ENCODE measurements around the gene PAX5. TPM values are rescaled to one million over a fixed set of nuclear protein-coding genes. Genes with fewer than 3 reads are reported as not detected.

Gene PAX5
- polyA plus RNA-seq, 1 of the 3 experiments (the other 2 are of a cell fraction): 0.05 TPM

GRCh38 chr9:36993933-36994764, 39.9 kb downstream of the PAX5 start:
- Histone ChIP-seq H3K27ac (ENCODE audit: low read depth in 2 of 2, low read length in 1 of 2) (peak overlapping the region in 1 of 2 experiments; percentile 11; a peak in 1 of 4 replicates), H3K36me3 (replicated peaks in 1 of 2; ENCODE audit: control insufficient read depth in 1 of 2, insufficient read depth in 2 of 2, low read length in 1 of 2) (no peaks in the 10 kb centered on the region), H4K20me1 (ENCODE audit: insufficient read depth) (no peaks in the 10 kb centered on the region), H3K4me3 (ENCODE audit: low read depth in 2 of 2, low read length in 1 of 2) (no peak overlapping the region), H3K4me1 (ENCODE audit: control insufficient read depth in 1 of 2, insufficient read depth in 2 of 2, low read depth in 1 of 2, low read length in 1 of 2) (peaks cover 0 to 24% of the 10 kb centered on the region in 2 experiments; a peak in 3 of 4 replicates), H3K9ac (no peak overlapping the region), H2AFZ (ENCODE audit: low read depth) (no peak overlapping the region), H3K4me2 (no peak overlapping the region), H3K9me2 (no peaks in the 10 kb centered on the region), H3K79me2 (ENCODE audit: insufficient read depth) (no peaks in the 10 kb centered on the region), H3F3A (replicated peaks; ENCODE audit: insufficient read depth) (no peaks in the 10 kb centered on the region), H3K9me3 (no peaks in the 10 kb centered on the region), H3K27me3 (ENCODE audit: insufficient read depth) (peaks cover 2% of the 10 kb centered on the region; the same call in 1 of the 2 replicates)
- ChIA-PET POLR2A (interaction anchor here (0.6 kb wide), 1 partner anchor 158 kb away, joined by 3 read pairs; no protein-coding TSS in a partner anchor), CTCF (interaction anchor here (7.3 kb wide), 1 partner anchor 120 kb away, joined by 53 read pairs; no protein-coding TSS in a partner anchor)
- DNase-seq: peak; percentile 50
- WGBS (ENCODE audit: low lambda C conversion rate): 54% methylated on average over 17 of the region's 19 CpGs
- TF ChIP-seq GATA2 (CRISPR knock-in tag; IDR thresholded peaks at IDR 0.05) (peak; percentile 41; the same call in 1 of the 2 replicates), EP300 (IDR thresholded peaks at IDR 0.05; ENCODE audit: borderline replicate concordance in 1 of 2, low read depth in 1 of 2, low read length in 1 of 2) (peak in 1 of 2 experiments; percentile 32; a peak in 1 of 4 replicates), TAF1 (IDR thresholded peaks at IDR 0.05; ENCODE audit: borderline replicate concordance, low read depth, low read length) (no peak)

GRCh38 chr9:36992501-36993316, 41.4 kb downstream of the PAX5 start:
- POLR2A ChIA-PET: no interaction called here
- Histone ChIP-seq H3K4me2 (no peak overlapping the region), H4K20me1 (ENCODE audit: insufficient read depth) (no peaks in the 10 kb centered on the region), H3F3A (replicated peaks; ENCODE audit: insufficient read depth) (no peaks in the 10 kb centered on the region), H3K4me1 (ENCODE audit: control insufficient read depth in 1 of 2, insufficient read depth in 2 of 2, low read depth in 1 of 2, low read length in 1 of 2) (peaks cover 0 to 24% of the 10 kb centered on the region in 2 experiments; a peak in 3 of 4 replicates), H3K9me3 (no peaks in the 10 kb centered on the region), H3K4me3 (ENCODE audit: low read depth in 2 of 2, low read length in 1 of 2) (no peak overlapping the region), H3K27me3 (ENCODE audit: insufficient read depth) (peaks cover under 1% of the 10 kb centered on the region; the same call in 1 of the 2 replicates), H3K27ac (ENCODE audit: low read depth in 2 of 2, low read length in 1 of 2) (no peak overlapping the region), H3K9ac (no peak overlapping the region), H3K36me3 (replicated peaks in 1 of 2; ENCODE audit: control insufficient read depth in 1 of 2, insufficient read depth in 2 of 2, low read length in 1 of 2) (no peaks in the 10 kb centered on the region), H2AFZ (ENCODE audit: low read depth) (no peak overlapping the region), H3K9me2 (no peaks in the 10 kb centered on the region), H3K79me2 (ENCODE audit: insufficient read depth) (no peaks in the 10 kb centered on the region)
- CTCF ChIA-PET: interaction anchor here (0.6 to 7.3 kb wide), 7 partner anchors 13 to 337 kb away, joined by 3 to 53 read pairs (median 4); no protein-coding TSS in a partner anchor
- DNase-seq: peak; percentile 61
- 17% methylated on average over 7 of the region's 7 CpGs for WGBS (ENCODE audit: low lambda C conversion rate)
- no peak for TF ChIP-seq EP300 (IDR thresholded peaks at IDR 0.05; ENCODE audit: borderline replicate concordance in 1 of 2, low read depth in 1 of 2, low read length in 1 of 2)
- TF ChIP-seq ZBTB33 (IDR thresholded peaks at IDR 0.05; ENCODE audit: borderline replicate concordance, low read depth): no peak
- TF ChIP-seq USF1 (IDR thresholded peaks at IDR 0.05; ENCODE audit: borderline replicate concordance, low read depth): no peak
- TF ChIP-seq SIN3A (IDR thresholded peaks at IDR 0.05; ENCODE audit: borderline replicate concordance, low read depth, low read length): no peak
- no peak for TF ChIP-seq CTCF (IDR thresholded peaks at IDR 0.05)
- no peak for TF ChIP-seq SMC3 (IDR thresholded peaks at IDR 0.05; ENCODE audit: low read depth, low read length)
- no peak for TF ChIP-seq GABPA (IDR thresholded peaks at IDR 0.05; ENCODE audit: low read depth)
- no peak for TF ChIP-seq RAD21 (IDR thresholded peaks at IDR 0.05; ENCODE audit: low read length)
- no peak for TF ChIP-seq MEF2A (IDR thresholded peaks at IDR 0.05; ENCODE audit: borderline replicate concordance, low read depth)
- no peak for TF ChIP-seq FOSL2 (IDR thresholded peaks at IDR 0.05; ENCODE audit: borderline replicate concordance, low read depth)
